ENCODE measurements around the gene GPR87.

DNA sequence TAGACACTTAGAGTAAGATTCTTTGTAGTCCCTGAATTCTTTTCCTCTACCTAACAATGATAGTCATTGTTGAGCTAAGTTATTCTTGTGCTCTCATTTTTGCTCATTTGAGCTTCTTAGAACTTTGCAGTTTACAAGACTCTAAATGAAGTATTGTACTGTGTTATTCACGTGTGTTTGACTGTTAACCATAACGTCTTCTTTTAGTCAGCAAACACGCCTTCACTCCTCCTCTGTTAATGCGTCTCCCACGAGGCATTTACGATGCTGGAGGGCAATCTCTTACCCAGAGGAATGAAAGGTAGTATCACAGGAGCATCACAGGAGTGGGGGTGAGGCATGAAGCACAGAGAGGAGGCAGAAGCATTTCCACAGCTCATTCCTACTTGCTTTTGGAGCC is 23.5 kb downstream of the GPR87 start:
- no peak for TF ChIP-seq EZH2 (IDR thresholded peaks at IDR 0.05; ENCODE audit: low read length, unreplicated experiment)
- TF ChIP-seq, protein P1, sequence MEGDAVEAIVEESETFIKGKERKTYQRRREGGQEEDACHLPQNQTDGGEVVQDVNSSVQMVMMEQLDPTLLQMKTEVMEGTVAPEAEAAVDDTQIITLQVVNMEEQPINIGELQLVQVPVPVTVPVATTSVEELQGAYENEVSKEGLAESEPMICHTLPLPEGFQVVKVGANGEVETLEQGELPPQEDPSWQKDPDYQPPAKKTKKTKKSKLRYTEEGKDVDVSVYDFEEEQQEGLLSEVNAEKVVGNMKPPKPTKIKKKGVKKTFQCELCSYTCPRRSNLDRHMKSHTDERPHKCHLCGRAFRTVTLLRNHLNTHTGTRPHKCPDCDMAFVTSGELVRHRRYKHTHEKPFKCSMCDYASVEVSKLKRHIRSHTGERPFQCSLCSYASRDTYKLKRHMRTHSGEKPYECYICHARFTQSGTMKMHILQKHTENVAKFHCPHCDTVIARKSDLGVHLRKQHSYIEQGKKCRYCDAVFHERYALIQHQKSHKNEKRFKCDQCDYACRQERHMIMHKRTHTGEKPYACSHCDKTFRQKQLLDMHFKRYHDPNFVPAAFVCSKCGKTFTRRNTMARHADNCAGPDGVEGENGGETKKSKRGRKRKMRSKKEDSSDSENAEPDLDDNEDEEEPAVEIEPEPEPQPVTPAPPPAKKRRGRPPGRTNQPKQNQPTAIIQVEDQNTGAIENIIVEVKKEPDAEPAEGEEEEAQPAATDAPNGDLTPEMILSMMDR (conservative IDR thresholded peaks at IDR 0.05; ENCODE audit: low read depth, low read length) = no peak
